ENCODE results near the gene DHRS7B.

Gene DHRS7B

DNA sequence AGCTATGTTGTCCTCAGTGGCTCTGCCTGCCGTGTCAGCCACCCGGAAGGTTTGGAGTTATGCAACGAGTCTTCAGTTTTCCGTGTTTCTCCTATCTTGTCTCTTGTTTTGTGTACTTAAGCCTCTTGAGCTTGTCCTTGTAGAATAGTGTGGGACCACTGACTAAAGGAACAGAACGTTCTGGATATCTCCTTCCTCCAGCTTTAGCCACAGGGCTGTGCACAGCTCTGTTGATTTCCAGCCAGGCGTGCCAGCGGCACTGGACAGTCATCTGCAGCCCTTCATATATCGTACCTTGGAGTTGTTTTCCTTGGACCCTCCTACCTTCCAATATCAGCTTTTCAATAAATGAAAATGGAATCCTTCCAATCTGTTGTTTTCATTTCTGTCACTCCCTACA, 47.4 kb downstream of the DHRS7B start:
- TF ChIP-seq, protein P1, sequence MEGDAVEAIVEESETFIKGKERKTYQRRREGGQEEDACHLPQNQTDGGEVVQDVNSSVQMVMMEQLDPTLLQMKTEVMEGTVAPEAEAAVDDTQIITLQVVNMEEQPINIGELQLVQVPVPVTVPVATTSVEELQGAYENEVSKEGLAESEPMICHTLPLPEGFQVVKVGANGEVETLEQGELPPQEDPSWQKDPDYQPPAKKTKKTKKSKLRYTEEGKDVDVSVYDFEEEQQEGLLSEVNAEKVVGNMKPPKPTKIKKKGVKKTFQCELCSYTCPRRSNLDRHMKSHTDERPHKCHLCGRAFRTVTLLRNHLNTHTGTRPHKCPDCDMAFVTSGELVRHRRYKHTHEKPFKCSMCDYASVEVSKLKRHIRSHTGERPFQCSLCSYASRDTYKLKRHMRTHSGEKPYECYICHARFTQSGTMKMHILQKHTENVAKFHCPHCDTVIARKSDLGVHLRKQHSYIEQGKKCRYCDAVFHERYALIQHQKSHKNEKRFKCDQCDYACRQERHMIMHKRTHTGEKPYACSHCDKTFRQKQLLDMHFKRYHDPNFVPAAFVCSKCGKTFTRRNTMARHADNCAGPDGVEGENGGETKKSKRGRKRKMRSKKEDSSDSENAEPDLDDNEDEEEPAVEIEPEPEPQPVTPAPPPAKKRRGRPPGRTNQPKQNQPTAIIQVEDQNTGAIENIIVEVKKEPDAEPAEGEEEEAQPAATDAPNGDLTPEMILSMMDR (IDR thresholded peaks at IDR 0.05), result no peak
- Histone ChIP-seq H3K4me1 (no peaks in the 10 kb centered on the region), H3K27ac (no peak overlapping the region), H2AFZ (no peak overlapping the region), H3K36me3 (ENCODE audit: control insufficient read depth, insufficient read depth, low read length) (no peaks in the 10 kb centered on the region), H3K4me2 (ENCODE audit: low read length) (no peak overlapping the region), H3K4me3 (ENCODE audit: low read depth, low read length) (no peak overlapping the region), H3K79me2 (no peaks in the 10 kb centered on the region), H3K9ac (no peak overlapping the region), H3K27me3 (ENCODE audit: control insufficient read depth, insufficient read depth, low read length) (no peaks in the 10 kb centered on the region), H3K9me3 (ENCODE audit: control insufficient read depth, low read length) (no peaks in the 10 kb centered on the region)

DNA sequence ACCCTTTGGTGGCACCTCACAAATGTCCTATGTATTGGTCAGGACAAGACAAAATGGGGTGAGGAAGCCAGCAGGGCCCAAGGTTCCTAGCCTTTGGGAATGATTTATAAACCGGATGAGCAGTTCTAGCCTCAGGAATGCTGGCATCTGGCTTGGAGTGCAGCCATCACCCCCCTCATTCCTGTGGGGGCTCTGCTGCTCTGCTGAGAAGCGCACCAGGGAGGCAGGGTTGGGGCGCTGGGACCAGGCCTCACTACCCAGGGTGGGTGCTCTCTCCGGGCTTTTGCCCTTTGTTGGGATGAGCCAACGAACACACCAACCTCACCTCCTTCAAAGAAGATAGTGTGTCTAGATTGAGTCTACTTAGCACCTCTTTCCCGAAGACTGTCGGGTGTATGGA, 47.9 kb downstream of the DHRS7B start:
- Histone ChIP-seq H3K4me1 (no peaks in the 10 kb centered on the region), H3K9ac (no peak overlapping the region), H3K9me3 (ENCODE audit: control insufficient read depth, low read length) (no peaks in the 10 kb centered on the region), H3K4me3 (ENCODE audit: low read depth, low read length) (no peak overlapping the region), H2AFZ (no peak overlapping the region), H3K79me2 (no peaks in the 10 kb centered on the region), H3K4me2 (ENCODE audit: low read length) (no peak overlapping the region), H3K36me3 (ENCODE audit: control insufficient read depth, insufficient read depth, low read length) (no peaks in the 10 kb centered on the region), H3K27ac (no peak overlapping the region), H3K27me3 (ENCODE audit: control insufficient read depth, insufficient read depth, low read length) (no peaks in the 10 kb centered on the region)
- TF ChIP-seq, protein P1 (IDR thresholded peaks at IDR 0.05), result no peak

DNA sequence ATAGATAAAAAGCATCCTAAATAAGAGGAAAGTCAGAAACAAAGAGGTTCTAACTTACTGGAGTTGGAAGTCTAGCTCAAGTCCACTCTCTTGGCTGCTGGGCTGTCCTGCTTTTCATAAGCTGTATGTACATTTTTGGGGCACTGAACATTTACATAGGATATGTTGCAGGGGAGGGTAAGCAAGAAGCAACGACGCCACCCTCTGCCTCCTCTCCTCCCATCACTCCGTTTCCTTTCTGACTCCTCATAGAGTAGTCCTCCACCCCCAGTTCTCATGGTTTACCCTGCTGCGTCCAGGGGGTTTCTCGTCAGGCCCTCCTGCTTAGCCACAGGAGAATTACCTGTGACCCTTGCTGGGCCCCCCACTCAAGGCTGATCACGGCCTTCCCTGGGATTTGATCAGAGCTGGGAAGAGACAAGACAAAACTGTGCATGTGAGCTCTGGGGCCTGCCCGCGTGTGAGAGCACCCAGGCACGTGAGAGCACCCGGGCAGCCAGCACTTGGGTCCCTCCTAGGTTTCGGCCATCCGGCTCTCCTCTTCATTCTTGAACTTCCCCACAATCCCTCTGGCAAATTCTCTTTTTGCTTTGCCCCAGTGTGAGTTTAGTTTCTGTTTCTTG, 50.1 kb downstream of the DHRS7B start:
- Histone ChIP-seq H3K4me1 (no peaks in the 10 kb centered on the region), H3K36me3 (ENCODE audit: control insufficient read depth, insufficient read depth, low read length) (no peaks in the 10 kb centered on the region), H3K9me3 (ENCODE audit: control insufficient read depth, low read length) (no peaks in the 10 kb centered on the region), H3K4me3 (ENCODE audit: low read depth, low read length) (no peak overlapping the region), H2AFZ (no peak overlapping the region), H3K27me3 (ENCODE audit: control insufficient read depth, insufficient read depth, low read length) (no peaks in the 10 kb centered on the region), H3K4me2 (ENCODE audit: low read length) (no peak overlapping the region), H3K27ac (no peak overlapping the region), H3K79me2 (peaks cover 2% of the 10 kb centered on the region), H3K9ac (no peak overlapping the region)
- TF ChIP-seq, protein P1 (IDR thresholded peaks at IDR 0.05), result no peak

DNA sequence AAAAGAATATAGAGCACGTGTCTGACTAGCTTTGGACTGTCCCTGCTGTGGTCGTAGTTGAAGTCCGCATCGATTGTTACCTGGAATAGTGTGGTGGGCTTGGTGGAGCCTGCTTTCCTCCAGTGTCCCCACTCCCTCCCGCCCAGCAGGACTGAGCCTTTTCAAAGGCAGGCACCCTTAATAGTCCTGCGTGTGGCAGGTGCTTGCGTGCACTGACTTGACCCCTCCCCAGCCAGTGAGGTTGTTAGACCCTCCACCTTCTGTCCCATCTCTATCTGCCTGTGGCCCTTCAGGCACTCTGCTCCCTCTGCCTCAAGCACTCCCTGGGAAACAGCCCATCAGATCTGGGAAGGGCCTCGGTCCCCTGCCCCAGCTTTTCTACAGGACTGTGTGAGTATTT, 50.6 kb downstream of the DHRS7B start:
- H3K79me2 ChIP-seq, result peaks cover 2% of the 10 kb centered on the region
- no peaks in the 10 kb centered on the region for H3K9me3 ChIP-seq (ENCODE audit: control insufficient read depth, low read length)
- H2AFZ ChIP-seq, result no peak overlapping the region
- H3K9ac ChIP-seq, result no peak overlapping the region
- H3K4me1 ChIP-seq, result no peaks in the 10 kb centered on the region
- H3K27ac ChIP-seq, result no peak overlapping the region
- no peak overlapping the region for H3K4me3 ChIP-seq (ENCODE audit: low read depth, low read length)
- TF ChIP-seq, protein P1 (IDR thresholded peaks at IDR 0.05), result no peak
- H3K27me3 ChIP-seq (ENCODE audit: control insufficient read depth, insufficient read depth, low read length), result no peaks in the 10 kb centered on the region
- H3K36me3 ChIP-seq (ENCODE audit: control insufficient read depth, insufficient read depth, low read length), result no peaks in the 10 kb centered on the region
- no peak overlapping the region for H3K4me2 ChIP-seq (ENCODE audit: low read length)

Measured in parathyroid adenoma (tissue), 2 donors.